AG04450 (cell line): Measurements from ENCODE around the gene PRLR. TPM values are rescaled to one million over a fixed set of nuclear protein-coding genes. Genes with fewer than 3 reads are reported as not detected.
A peak's percentile ranks its signal among the peaks of the same experiment; 100 is the strongest.

ENCODE experiments used
- CTCF ChIA-PET: fragments of 300-600, 350-600 bp; formaldehyde crosslinking; extraction: SDS; loops from one replicate; lab custom pipeline; 2022; ENCODE audit warnings: antibody characterized with exemption, inconsistent platforms; lab: Charles Lee
- POLR2A ChIA-PET: fragments of 350-600 bp; formaldehyde crosslinking; extraction: SDS; loops from one replicate; lab custom pipeline; 2021; ENCODE audit warnings: antibody characterized with exemption, inconsistent platforms; lab: Yijun Ruan, JAX
- DNase-seq: peaks from one replicate; pipeline ENCODE4 v3.0.0-alpha.2; 2011; ENCODE audit warnings: low read depth, low spot score
- H3K27ac ChIP-seq: one replicate; pipeline ENCODE4 v1.5.1; 2012; ENCODE audit warnings: low read depth, low read length, control low read depth
- H3K27me3 ChIP-seq: one replicate; pipeline ENCODE4 v1.6.0; 2012; ENCODE audit warnings: low read length; ENCODE audit not compliant: control insufficient read depth, insufficient read depth
- H3K4me3 ChIP-seq: 2 replicates; pipeline ENCODE4 v1.5.1; 2011; ENCODE audit warnings: mild to moderate bottlenecking, low read depth, low read length, control low read depth
- H3K9me3 ChIP-seq: 2 replicates; pipeline ENCODE4 v1.5.1; 2012; ENCODE audit warnings: low read length; ENCODE audit not compliant: control insufficient read depth, insufficient read depth
- polyA plus RNA-seq: library from polyadenylated mRNA; depleted of rRNA; stranded (reverse); fragments of >200 nt; gene quantifications from 2 replicates; pipeline ENCODE4 v1.2.3, GENCODE V29; 2011
- TF ChIP-seq, protein P1 (sequence below): IDR thresholded peaks from 2 replicates; pipeline ENCODE4 v1.5.1; 2011; ENCODE audit warnings: low read depth, low read length, control low read depth, inconsistent platforms

PRLR gene
- polyA plus RNA-seq, 1 experiment, result not detected

DNA sequence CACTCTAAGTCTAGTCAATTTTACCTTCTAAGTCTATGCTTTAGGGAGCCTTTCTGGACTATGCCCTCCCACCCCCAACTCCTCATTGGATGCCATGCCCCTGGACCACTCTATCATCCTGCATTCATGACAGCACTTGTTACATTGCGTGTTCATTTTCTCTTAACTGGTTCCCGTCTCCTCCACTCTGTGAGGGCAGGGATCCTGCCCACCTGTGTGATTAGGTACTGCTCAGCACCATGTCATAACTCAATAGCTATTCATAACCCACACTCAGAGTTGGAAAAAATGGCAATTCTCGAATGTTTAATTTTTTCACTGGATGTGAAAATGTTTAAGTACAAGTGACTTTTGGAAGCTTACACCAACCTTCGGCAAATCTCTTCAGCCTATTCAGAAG lies 88.5 kb downstream of the PRLR start:
- Histone ChIP-seq H3K9me3 (no peaks in the 10 kb centered on the region), H3K27ac (no peak overlapping the region), H3K4me3 (no peak overlapping the region), H3K27me3 (no peaks in the 10 kb centered on the region)
- TF ChIP-seq, protein P1, sequence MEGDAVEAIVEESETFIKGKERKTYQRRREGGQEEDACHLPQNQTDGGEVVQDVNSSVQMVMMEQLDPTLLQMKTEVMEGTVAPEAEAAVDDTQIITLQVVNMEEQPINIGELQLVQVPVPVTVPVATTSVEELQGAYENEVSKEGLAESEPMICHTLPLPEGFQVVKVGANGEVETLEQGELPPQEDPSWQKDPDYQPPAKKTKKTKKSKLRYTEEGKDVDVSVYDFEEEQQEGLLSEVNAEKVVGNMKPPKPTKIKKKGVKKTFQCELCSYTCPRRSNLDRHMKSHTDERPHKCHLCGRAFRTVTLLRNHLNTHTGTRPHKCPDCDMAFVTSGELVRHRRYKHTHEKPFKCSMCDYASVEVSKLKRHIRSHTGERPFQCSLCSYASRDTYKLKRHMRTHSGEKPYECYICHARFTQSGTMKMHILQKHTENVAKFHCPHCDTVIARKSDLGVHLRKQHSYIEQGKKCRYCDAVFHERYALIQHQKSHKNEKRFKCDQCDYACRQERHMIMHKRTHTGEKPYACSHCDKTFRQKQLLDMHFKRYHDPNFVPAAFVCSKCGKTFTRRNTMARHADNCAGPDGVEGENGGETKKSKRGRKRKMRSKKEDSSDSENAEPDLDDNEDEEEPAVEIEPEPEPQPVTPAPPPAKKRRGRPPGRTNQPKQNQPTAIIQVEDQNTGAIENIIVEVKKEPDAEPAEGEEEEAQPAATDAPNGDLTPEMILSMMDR, result no peak
- no peak for DNase-seq
- CTCF ChIA-PET, result no interaction called here
- POLR2A ChIA-PET, result no interaction called here

DNA sequence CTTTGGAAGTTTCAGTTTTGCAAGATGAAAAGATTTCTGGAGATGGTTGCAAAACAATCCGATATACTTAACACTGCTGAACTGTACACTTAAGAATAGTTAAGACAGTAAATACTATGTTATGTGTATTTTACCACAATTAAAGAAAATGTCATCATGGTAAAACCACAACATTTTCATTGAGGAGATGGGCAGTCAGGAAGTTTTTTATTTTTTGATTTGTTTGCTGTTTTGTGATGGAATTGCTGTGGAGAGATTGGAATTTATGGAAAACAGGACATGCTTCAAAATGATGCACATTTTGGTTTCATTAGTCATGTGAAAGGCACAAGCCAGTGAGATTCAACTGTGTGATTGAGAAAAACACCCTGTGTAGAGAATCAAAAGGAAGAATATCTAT lies 92.1 kb downstream of the PRLR start:
- Histone ChIP-seq H3K9me3 (no peaks in the 10 kb centered on the region), H3K4me3 (no peak overlapping the region), H3K27ac (no peak overlapping the region), H3K27me3 (no peaks in the 10 kb centered on the region)
- POLR2A ChIA-PET, result no interaction called here
- CTCF ChIA-PET, result no interaction called here
- TF ChIP-seq, protein P1, result no peak
- no peak for DNase-seq

DNA sequence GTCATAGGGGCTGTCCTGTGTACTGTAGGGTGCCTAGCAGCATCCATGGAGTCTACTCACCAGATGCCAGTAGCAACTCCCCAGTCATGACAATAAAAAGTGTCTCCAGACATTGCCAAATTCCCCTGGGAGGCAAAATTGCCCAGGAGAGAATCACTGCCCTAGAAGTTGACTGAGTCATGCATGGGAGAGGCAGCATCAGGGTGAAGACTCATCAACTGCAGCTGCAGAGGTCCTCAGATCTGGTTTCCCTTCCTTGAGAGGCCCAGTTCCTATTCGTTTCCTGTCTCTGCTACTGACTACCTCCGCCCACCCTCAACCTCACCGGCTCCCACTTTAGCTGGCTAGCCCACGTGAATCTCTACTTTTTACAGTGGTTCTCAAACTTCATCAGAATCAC lies 93.9 kb downstream of the PRLR start:
- CTCF ChIA-PET, result no interaction called here
- Histone ChIP-seq H3K4me3 (no peak overlapping the region), H3K27ac (no peak overlapping the region), H3K9me3 (no peaks in the 10 kb centered on the region), H3K27me3 (peaks cover 2% of the 10 kb centered on the region)
- TF ChIP-seq, protein P1, result no peak
- POLR2A ChIA-PET, result interaction anchor here (0.5 kb wide), 1 partner anchor 869 kb away, joined by 3 read pairs; no protein-coding TSS in a partner anchor
- DNase-seq, result peak; percentile 29

DNA sequence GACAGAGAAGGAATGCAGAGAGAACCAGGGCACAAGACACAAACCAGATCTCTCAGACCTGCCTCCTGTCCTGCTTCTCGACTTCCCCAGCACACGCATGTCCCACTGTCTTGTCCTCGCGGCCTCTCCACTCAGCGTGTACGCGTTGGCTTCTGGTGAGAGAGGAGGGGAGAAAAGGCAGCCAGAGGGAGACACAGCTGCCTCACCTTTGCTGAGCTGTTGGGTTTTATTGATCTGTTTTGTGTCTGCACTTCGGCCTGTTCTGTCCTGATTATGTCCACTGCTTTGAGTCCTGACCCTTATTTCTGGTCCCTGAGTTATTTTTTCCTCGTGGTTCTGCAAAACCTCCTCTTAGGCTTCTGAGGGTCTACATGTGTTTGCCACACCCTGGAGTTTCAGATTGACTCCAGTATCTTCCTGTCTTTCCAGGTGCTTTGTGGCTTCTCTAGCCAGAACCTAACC lies 95.0 kb downstream of the PRLR start:
- CTCF ChIA-PET, result no interaction called here
- no peak for DNase-seq
- POLR2A ChIA-PET, result no interaction called here
- H3K27ac ChIP-seq, result no peak overlapping the region
- peaks cover 2% of the 10 kb centered on the region for H3K27me3 ChIP-seq
- TF ChIP-seq, protein P1, result no peak
- no peaks in the 10 kb centered on the region for H3K9me3 ChIP-seq
- H3K4me3 ChIP-seq, result no peak overlapping the region

DNA sequence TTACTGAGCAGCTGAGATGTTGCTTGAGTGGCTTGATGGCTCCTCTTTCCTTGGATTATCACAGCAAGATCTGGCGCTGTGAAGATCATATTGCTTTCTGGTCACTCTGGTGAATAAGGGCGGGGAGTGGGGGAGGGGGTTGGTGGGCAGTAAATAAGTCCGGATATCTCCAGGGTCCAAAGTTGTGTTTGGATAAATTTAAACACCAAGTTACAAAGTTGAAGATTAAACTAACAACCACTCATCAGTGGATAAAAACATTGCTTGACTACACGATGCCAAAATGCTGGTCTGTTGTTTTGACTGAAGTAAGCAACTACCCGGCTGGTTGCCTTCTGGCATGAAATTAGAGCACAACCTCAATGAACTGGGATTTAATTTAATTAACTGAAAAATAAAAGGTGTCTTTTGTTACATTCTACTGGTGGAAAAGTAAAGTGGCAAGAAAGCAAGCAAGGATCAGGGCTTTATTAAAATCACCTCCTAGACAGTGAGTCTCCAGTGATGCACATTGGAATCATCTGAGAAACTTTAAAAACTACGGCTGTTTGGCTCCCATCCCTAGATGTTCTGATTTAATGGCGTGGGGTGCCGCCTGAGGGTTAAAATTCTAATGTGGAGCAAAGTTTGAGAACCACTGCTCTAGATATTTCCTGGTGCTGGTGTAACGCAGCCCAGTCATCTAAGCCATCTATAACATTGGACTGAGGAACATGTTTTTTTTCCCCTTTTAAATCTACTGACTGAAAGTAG lies 95.8 kb downstream of the PRLR start:
- no peak for DNase-seq
- Histone ChIP-seq H3K9me3 (no peaks in the 10 kb centered on the region), H3K4me3 (no peak overlapping the region), H3K27ac (no peak overlapping the region), H3K27me3 (peaks cover 2% of the 10 kb centered on the region)
- TF ChIP-seq, protein P1, result no peak
- POLR2A ChIA-PET, result no interaction called here
- CTCF ChIA-PET, result no interaction called here
